Liver (tissue), 9 donors: ENCODE data around the gene HJV. TPM values are rescaled to one million over a fixed set of nuclear protein-coding genes. Genes with fewer than 3 reads are reported as not detected.
"Not testable (repeated sequence)": the region's sequence is repeated elsewhere in the genome, so short reads cannot be mapped to it uniquely, and the experiment has no call there.

Source experiments
- DNase-seq: peaks from one replicate; pipeline ENCODE4 v3.0.0-alpha.2; 2017; ENCODE audit warnings: low spot score
- H3K27ac ChIP-seq, 2 donors: one replicate each; pipeline ENCODE4 v1.7.0; 2013; ENCODE audit warnings: inconsistent platforms in 2 of 2, low read length in 2 of 2, control low read depth in 1 of 2, low read depth in 1 of 2, mild to moderate bottlenecking in 1 of 2
- H3K27me3 ChIP-seq, 4 donors: one replicate each; pipeline versions ENCODE4 v1.6.1 to v1.7.0; 2013; ENCODE audit warnings: low read length in 3 of 4, inconsistent platforms in 1 of 4, mild to moderate bottlenecking in 1 of 4, moderate library complexity in 1 of 4; ENCODE audit not compliant: control insufficient read depth in 4 of 4, insufficient read depth in 4 of 4
- H3K36me3 ChIP-seq, 4 donors: one replicate each; pipeline versions ENCODE4 v1.6.1 to v1.7.0; 2013; ENCODE audit warnings: low read length in 3 of 4, mild to moderate bottlenecking in 3 of 4, low read depth in 1 of 4, moderate library complexity in 1 of 4; ENCODE audit not compliant: control insufficient read depth in 4 of 4, insufficient read depth in 3 of 4
- H3K4me1 ChIP-seq, 4 donors: one replicate each; pipeline versions ENCODE4 v1.6.1 to v1.7.0; 2013; ENCODE audit warnings: low read length in 3 of 4, mild to moderate bottlenecking in 3 of 4, moderate library complexity in 1 of 4; ENCODE audit not compliant: control insufficient read depth in 4 of 4, insufficient read depth in 4 of 4
- H3K4me3 ChIP-seq, 3 donors: one replicate each; pipeline versions ENCODE4 v1.6.1 to v1.7.0; 2013; ENCODE audit warnings: low read length in 3 of 3, control low read depth in 1 of 3, low read depth in 1 of 3, mild to moderate bottlenecking in 1 of 3
- H3K9ac ChIP-seq, 2 donors: one replicate each; pipeline ENCODE4 v1.7.0; 2013; ENCODE audit warnings: low read length in 2 of 2, mild to moderate bottlenecking in 2 of 2, moderate library complexity in 2 of 2, control low read depth in 1 of 2, low read depth in 1 of 2
- H3K9me3 ChIP-seq, 4 donors: one replicate each; pipeline versions ENCODE4 v1.6.1 to v1.7.0; 2013; ENCODE audit warnings: low read length in 3 of 4; ENCODE audit not compliant: control insufficient read depth in 4 of 4
- ATF3 ChIP-seq: IDR thresholded peaks from 2 replicates; pipeline ENCODE4 v1.6.1; 2016; ENCODE audit warnings: antibody characterized with exemption
- CTCF ChIP-seq: fragments of 150-350 bp; IDR thresholded peaks from 2 replicates; pipeline ENCODE4 v1.5.1; 2017; ENCODE audit warnings: improper control_type of control experiment, low read depth, low read length; ENCODE audit not compliant: missing input control
- EGR1 ChIP-seq, 2 donors: IDR thresholded peaks; 2 replicates each; pipeline ENCODE4 v1.6.1; 2016 to 2018; ENCODE audit warnings: antibody characterized with exemption in 2 of 2, low read depth in 2 of 2
- FOXA1 ChIP-seq: IDR thresholded peaks from 2 replicates; pipeline ENCODE4 v1.6.1; 2016; ENCODE audit warnings: antibody characterized with exemption
- FOXA2 ChIP-seq: IDR thresholded peaks from 2 replicates; pipeline ENCODE4 v1.6.1; 2016; ENCODE audit warnings: antibody characterized with exemption
- GABPA ChIP-seq, 2 donors: IDR thresholded peaks in 1 of 2; conservative IDR thresholded peaks in 1 of 2; 2 replicates each; pipeline ENCODE4 v1.6.1; 2016; ENCODE audit warnings: antibody characterized with exemption in 2 of 2, mild to moderate bottlenecking in 1 of 2, moderate library complexity in 1 of 2
- HNF4A ChIP-seq, 2 donors: conservative IDR thresholded peaks; 2 replicates each; pipeline ENCODE4 v1.6.1; 2016; ENCODE audit warnings: antibody characterized with exemption in 2 of 2, mild to moderate bottlenecking in 2 of 2
- HNF4G ChIP-seq: IDR thresholded peaks from 2 replicates; pipeline ENCODE4 v1.6.1; 2016; ENCODE audit warnings: antibody characterized with exemption
- MAX ChIP-seq: IDR thresholded peaks from 2 replicates; pipeline ENCODE4 v1.6.1; 2016; ENCODE audit warnings: antibody characterized with exemption
- NR2F2 ChIP-seq: IDR thresholded peaks from 2 replicates; pipeline ENCODE4 v1.6.1; 2016; ENCODE audit warnings: antibody characterized with exemption
- RAD21 ChIP-seq, 2 donors: IDR thresholded peaks; 2 replicates each; pipeline ENCODE4 v1.6.1; 2016; ENCODE audit warnings: antibody characterized with exemption in 2 of 2, mild to moderate bottlenecking in 2 of 2
- SP1 ChIP-seq: IDR thresholded peaks from 2 replicates; pipeline ENCODE4 v1.6.1; 2018; ENCODE audit warnings: antibody characterized with exemption, mild to moderate bottlenecking
- WGBS: extraction: QIAGEN DNeasy Blood & Tissue Kit; methylation state at CpG from one replicate; pipeline ENCODE4 v1.1.7; 2013; 5-methylcytosine and 5-hydroxymethylcytosine counted together
- polyA plus RNA-seq, 2 donors: library from polyadenylated mRNA; stranded (reverse) in 1 of 2; unstranded in 1 of 2; fragments of 200-250 nt in 1 of 2; fragments of >200 nt in 1 of 2; fragmentation: Nextera tagmentation in 1 of 2; extraction: Ambion mirVana in 1 of 2; gene quantifications; one replicate each; pipeline versions ENCODE4 v1.2.1 to v1.2.3, GENCODE V29; 2013 to 2015
- total RNA-seq, 2 donors: library from RNA; depleted of rRNA; stranded (reverse); fragments of >200 nt; gene quantifications; one replicate each; pipeline ENCODE4 v1.2.3, GENCODE V29; 2014
- donor health status: healthy.
- donor health status: healthy.
- donor health status: healthy.
- donor health status: healthy.
- donor health status: healthy.

HJV gene
- total and polyA plus RNA-seq, 4 donors: 68.0 to 138 (median 97.6) TPM

GRCh38 chr1:146032631-146033219, 11.2 kb upstream of the HJV start:
- Histone ChIP-seq H3K4me1 (peaks cover 0 to 8% (median 3%) of the 10 kb centered on the region in 4 donors), H3K27ac (no peak overlapping the region), H3K36me3 (no peaks in the 10 kb centered on the region), H3K9ac (no peak overlapping the region), H3K9me3 (no peaks in the 10 kb centered on the region), H3K27me3 (no peaks in the 10 kb centered on the region), H3K4me3 (no peak overlapping the region)
- whole genome bisulfite sequencing: 46% methylated on average over 6 of the region's 6 CpGs
- TF ChIP-seq CTCF (peak; percentile 60), RAD21 (IDR thresholded peaks at IDR 0.05) (peak; percentile 84 to 85), HNF4G (no peak), SP1 (no peak), GABPA (IDR thresholded peaks at IDR 0.05 in 1 of 2, conservative IDR thresholded peaks at IDR 0.05 in 1 of 2) (no peak), FOXA1 (no peak), NR2F2 (no peak)
- DNase-seq: no peak

- Histone ChIP-seq H3K27ac (no peak overlapping the region), H3K9ac (no peak overlapping the region), H3K4me3 (no peak overlapping the region), H3K27me3 (no peaks in the 10 kb centered on the region), H3K4me1 (peaks cover 0 to 2% (median 0%) of the 10 kb centered on the region in 4 donors), H3K36me3 (no peaks in the 10 kb centered on the region), H3K9me3 (no peaks in the 10 kb centered on the region)
- DNase-seq: no peak
- TF ChIP-seq SP1 (no peak), NR2F2 (no peak), EGR1 (IDR thresholded peaks at IDR 0.05; ENCODE audit: low read depth in 2 of 2) (no peak), ATF3 (no peak), HNF4G (no peak), FOXA2 (no peak), MAX (no peak), CTCF (no peak), RAD21 (IDR thresholded peaks at IDR 0.05) (no peak), GABPA (IDR thresholded peaks at IDR 0.05 in 1 of 2, conservative IDR thresholded peaks at IDR 0.05 in 1 of 2) (no peak), HNF4A (conservative IDR thresholded peaks at IDR 0.05) (no peak)
Observed at GRCh38 chr1:146031476-146031875, 9.9 kb upstream of the HJV start.

- H3K36me3 ChIP-seq: no peaks in the 10 kb centered on the region
- H3K9me3 ChIP-seq: no peaks in the 10 kb centered on the region
- no peak overlapping the region for H3K9ac ChIP-seq
- no peaks in the 10 kb centered on the region for H3K4me1 ChIP-seq
- no peak for DNase-seq
- H3K27me3 ChIP-seq: no peaks in the 10 kb centered on the region
- no peak overlapping the region for H3K27ac ChIP-seq
- no peak for TF ChIP-seq ATF3
- H3K4me3 ChIP-seq: no peak overlapping the region
Observed at GRCh38 chr1:146029117-146029516, 7.6 kb upstream of the HJV start.

- not testable (repeated sequence) for H3K4me1 ChIP-seq, H3K9ac ChIP-seq, H3K4me3 ChIP-seq, H3K36me3 ChIP-seq, DNase-seq, H3K27me3 ChIP-seq, H3K9me3 ChIP-seq, H3K27ac ChIP-seq
- WGBS: 93% methylated on average over 1 of the region's 1 CpG
Observed at GRCh38 chr1:146026650-146027049, 5.1 kb upstream of the HJV start.

GRCh38 chr1:146025787-146026495, 4.4 kb upstream of the HJV start:
- not testable (repeated sequence) for H3K4me3 ChIP-seq, H3K27ac ChIP-seq, H3K4me1 ChIP-seq, H3K9ac ChIP-seq, H3K36me3 ChIP-seq, H3K9me3 ChIP-seq, DNase-seq, H3K27me3 ChIP-seq
- 91% methylated on average over 2 of the region's 2 CpGs for WGBS
